HCT116 (cell line): ENCODE data around the gene PSMD3. TPM values are rescaled to one million over a fixed set of nuclear protein-coding genes. Genes with fewer than 3 reads are reported as not detected.

Experiments
- ATAC-seq: fragments of 200-7000 bp; cut with Tn5 transposase; 2 replicates; pipeline ENCODE4 v1.9.1; 2020; ENCODE audit warnings: mild to moderate bottlenecking, moderate library complexity
- BruUV-seq: library from RNA; stranded (reverse); fragments of 400-500 nt; replicated peaks from 2 replicates; lab custom pipeline; 2021; lab: Mats Ljungman, UMichigan
- CTCF ChIA-PET: fragments of 300-600 bp; sonication (Branson Sonifier 250); formaldehyde crosslinking; loops from one replicate; lab custom pipeline; 2021; ENCODE audit warnings: antibody characterized with exemption; lab: Charles Lee
- POLR2A ChIA-PET: fragments of 300-600, 350-600 bp; sonication (Branson Sonifier 250); formaldehyde crosslinking; loops from one replicate; lab custom pipeline; 2021; ENCODE audit warnings: antibody characterized with exemption; lab: Charles Lee
- RAD21 ChIA-PET, 2 experiments: fragments of 300-600 bp; sonication (Branson Sonifier 250); formaldehyde crosslinking; loops; one replicate each; lab custom pipeline; 2023; ENCODE audit warnings: low total read pairs in 2 of 2; ENCODE audit not compliant: uncharacterized antibody in 2 of 2, unreplicated experiment in 2 of 2, low non-redundant PET in 1 of 2; lab: Charles Lee
- DNase-seq: peaks from one replicate; pipeline ENCODE4 v3.0.0-alpha.2; 2010; ENCODE audit warnings: low read depth, low spot score
- H2AFZ ChIP-seq: fragments of 200-600 bp; shearing (Covaris generic), sonication (generic); 2 replicates; pipeline ENCODE4 v1.6.1; 2017; ENCODE audit warnings: low read depth, mixed run types, mixed read lengths, antibody characterized with exemption, low read length; ENCODE audit not compliant: poor library complexity, severe bottlenecking
- H3K27ac ChIP-seq: 2 replicates; pipeline ENCODE4 v1.5.1; 2012; ENCODE audit warnings: low read depth, low read length
- H3K27me3 ChIP-seq: fragments of 200-600 bp; sonication (generic); 2 replicates; pipeline ENCODE4 v1.6.1; 2016; ENCODE audit warnings: mixed run types, low read length, mixed read lengths; ENCODE audit not compliant: insufficient read depth
- H3K36me3 ChIP-seq, 2 experiments: fragments of 200-500 bp in 1 of 2; fragments of 200-600 bp in 1 of 2; sonication (Bioruptor generic) in 1 of 2; sonication (generic) in 1 of 2; 2 replicates each; pipeline versions ENCODE4 v1.5.1 to v1.6.1; 2014 to 2016; ENCODE audit warnings: low read length in 2 of 2, inconsistent platforms in 1 of 2, mixed read lengths in 1 of 2, mixed run types in 1 of 2; ENCODE audit not compliant: insufficient read depth in 2 of 2, control insufficient read depth in 1 of 2
- H3K4me1 ChIP-seq, 2 experiments: fragments of 200-600 bp in 1 of 2; sonication (generic) in 1 of 2; 2 replicates each; pipeline versions ENCODE4 v1.5.1 to v1.6.1; 2012 to 2017; ENCODE audit warnings: low read length in 2 of 2, inconsistent platforms in 1 of 2, mild to moderate bottlenecking in 1 of 2, mixed read lengths in 1 of 2, mixed run types in 1 of 2, moderate library complexity in 1 of 2; ENCODE audit not compliant: insufficient read depth in 2 of 2, control insufficient read depth in 1 of 2
- H3K4me2 ChIP-seq: fragments of 200-600 bp; sonication (generic); 2 replicates; pipeline ENCODE4 v1.6.1; 2017; ENCODE audit warnings: mixed run types, low read length, mixed read lengths
- H3K4me3 ChIP-seq, 2 experiments: fragments of 200-600 bp in 1 of 2; sonication (generic) in 1 of 2; replicated peaks in 1 of 2; 2 replicates each; pipeline ENCODE4 v1.5.1; 2011 to 2016; ENCODE audit warnings: low read length in 2 of 2, control low read depth in 1 of 2, low read depth in 1 of 2, mild to moderate bottlenecking in 1 of 2, mixed read lengths in 1 of 2, mixed run types in 1 of 2
- H3K79me2 ChIP-seq: fragments of 200-600 bp; sonication (generic); 2 replicates; pipeline ENCODE4 v1.6.1; 2017; ENCODE audit warnings: mild to moderate bottlenecking, mixed run types, low read length, moderate library complexity, mixed read lengths; ENCODE audit not compliant: insufficient read depth
- H3K9ac ChIP-seq: fragments of 200-600 bp; sonication (generic); 2 replicates; pipeline ENCODE4 v1.6.1; 2016; ENCODE audit warnings: low read length, mixed read lengths
- H3K9me2 ChIP-seq: fragments of 200-600 bp; sonication (generic), shearing (Covaris generic); 2 replicates; pipeline ENCODE4 v1.6.1; 2017; ENCODE audit warnings: mixed run types, mild to moderate bottlenecking, moderate library complexity; ENCODE audit not compliant: insufficient read depth
- H3K9me3 ChIP-seq, 2 experiments: fragments of 200-500 bp in 1 of 2; fragments of 200-600 bp in 1 of 2; sonication (Bioruptor generic) in 1 of 2; sonication (generic) in 1 of 2; 2 replicates each; pipeline ENCODE4 v1.6.1; 2014 to 2017; ENCODE audit warnings: low read length in 2 of 2, mixed read lengths in 2 of 2, inconsistent platforms in 1 of 2, low read depth in 1 of 2, mild to moderate bottlenecking in 1 of 2, mixed run types in 1 of 2, moderate library complexity in 1 of 2; ENCODE audit not compliant: control insufficient read depth in 1 of 2, insufficient read depth in 1 of 2
- H4K20me1 ChIP-seq: fragments of 200-600 bp; sonication (generic), shearing (Covaris generic); 2 replicates; pipeline ENCODE4 v1.6.1; 2017; ENCODE audit warnings: mixed run types, mild to moderate bottlenecking, moderate library complexity; ENCODE audit not compliant: insufficient read depth
- CBX3 ChIP-seq: IDR thresholded peaks from 2 replicates; pipeline ENCODE4 v1.6.1; 2012; ENCODE audit warnings: low read depth
- CEBPB ChIP-seq: IDR thresholded peaks from 2 replicates; pipeline ENCODE4 v1.6.1; 2012; ENCODE audit warnings: low read depth
- EGR1 ChIP-seq: IDR thresholded peaks from 2 replicates; pipeline ENCODE4 v1.6.1; 2012; ENCODE audit warnings: low read depth
- EZH2phosphoT487 ChIP-seq: fragments of 200-600 bp; IDR thresholded peaks from 2 replicates; pipeline ENCODE4 v1.6.1; 2018; ENCODE audit warnings: antibody characterized with exemption, borderline replicate concordance
- FOSL1 ChIP-seq: IDR thresholded peaks from 2 replicates; pipeline ENCODE4 v1.6.1; 2012; ENCODE audit warnings: low read depth
- POLR2A ChIP-seq: IDR thresholded peaks from 2 replicates; pipeline ENCODE4 v1.7.0; 2011; ENCODE audit warnings: borderline replicate concordance; ENCODE audit not compliant: insufficient read depth, insufficient read length; ENCODE audit errors: extremely low read depth
- POLR2AphosphoS5 ChIP-seq: IDR thresholded peaks from 2 replicates; pipeline ENCODE4 v1.6.1; 2011; ENCODE audit warnings: mild to moderate bottlenecking, low read depth, low read length, moderate library complexity
- RAD21 ChIP-seq: IDR thresholded peaks from 2 replicates; pipeline ENCODE4 v1.6.1; 2012; ENCODE audit warnings: low read depth, mild to moderate bottlenecking
- SP1 ChIP-seq: IDR thresholded peaks from 2 replicates; pipeline ENCODE4 v1.6.1; 2012; ENCODE audit warnings: low read depth
- TCF7L2 ChIP-seq: IDR thresholded peaks from 2 replicates; pipeline ENCODE4 v1.7.0; 2011; ENCODE audit warnings: borderline replicate concordance, inconsistent platforms; ENCODE audit not compliant: insufficient read depth, insufficient read length; ENCODE audit errors: extremely low read depth
- ZFX ChIP-seq: fragments of 450-650 bp; IDR thresholded peaks from 2 replicates; pipeline ENCODE4 v1.6.1; 2017
- ZNF274 ChIP-seq: fragments of 200-500 bp; sonication (Bioruptor generic); IDR thresholded peaks from 2 replicates; pipeline ENCODE4 v1.6.1; 2014; ENCODE audit warnings: mild to moderate bottlenecking, low read depth, low read length, inconsistent platforms
- intact Hi-C: fragments of 100-400 bp; cut with micrococcal nuclease; formaldehyde crosslinking; loops from 2 replicates; pipeline ENCODE4 v1.10.0; 2022
- total RNA-seq: library from RNA; stranded (reverse); gene quantifications from one replicate; pipeline ENCODE4 v1.2.1, GENCODE V29; 2021; ENCODE audit not compliant: unreplicated experiment
- TF ChIP-seq, protein P1 (sequence below): IDR thresholded peaks from 2 replicates; pipeline ENCODE4 v1.6.1; 2012
- TF ChIP-seq, protein P2 (sequence below), 3 experiments: fragments of 200-600 bp in 1 of 3; sonication (generic) in 1 of 3; IDR thresholded peaks in 2 of 3; conservative IDR thresholded peaks in 1 of 3; 2 replicates each; pipeline ENCODE4 v1.5.1; 2012 to 2017; ENCODE audit warnings: low read depth in 2 of 3, low read length in 2 of 3, antibody characterized with exemption in 1 of 3, borderline replicate concordance in 1 of 3, control low read depth in 1 of 3, mild to moderate bottlenecking in 1 of 3, mixed read lengths in 1 of 3, mixed run types in 1 of 3, moderate library complexity in 1 of 3; ENCODE audit not compliant: insufficient read depth in 1 of 3
- TF ChIP-seq, protein P3 (sequence below): IDR thresholded peaks from 2 replicates; pipeline ENCODE4 v1.6.1; 2012

PSMD3 gene
- total RNA-seq, 1 experiment from 2014 or later, result 152 TPM

DNA sequence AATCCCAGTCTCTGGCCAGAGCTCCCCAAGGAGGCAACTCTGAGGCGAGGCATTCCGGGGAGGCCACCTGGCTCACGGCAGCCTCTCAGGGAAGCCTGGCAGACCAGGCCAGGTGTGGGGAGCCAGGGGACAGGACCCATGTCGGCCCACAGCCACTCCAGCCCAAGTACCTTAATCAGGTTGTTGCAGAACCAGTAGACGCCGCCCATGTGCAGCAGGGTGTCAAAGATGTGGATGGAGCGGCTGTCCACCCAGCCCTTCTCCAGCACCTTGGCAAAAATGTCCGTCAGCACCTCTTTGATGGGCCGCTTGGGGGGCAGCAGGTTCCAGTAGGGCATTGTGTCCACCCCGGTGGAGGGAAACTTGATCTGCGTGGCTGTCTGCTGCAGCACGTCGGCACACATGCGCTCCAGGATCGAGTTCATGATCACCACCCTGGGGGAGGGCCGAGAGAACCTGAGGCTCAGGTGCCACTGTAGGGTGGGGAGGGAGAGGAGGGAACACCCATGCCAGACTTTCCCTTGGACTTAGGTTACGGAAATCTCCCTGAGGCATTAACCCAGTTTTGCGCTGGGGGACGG lies 42.4 kb downstream of the PSMD3 start (continued):
- no peak for TF ChIP-seq POLR2AphosphoS5
- no peak for TF ChIP-seq ZNF274

DNA sequence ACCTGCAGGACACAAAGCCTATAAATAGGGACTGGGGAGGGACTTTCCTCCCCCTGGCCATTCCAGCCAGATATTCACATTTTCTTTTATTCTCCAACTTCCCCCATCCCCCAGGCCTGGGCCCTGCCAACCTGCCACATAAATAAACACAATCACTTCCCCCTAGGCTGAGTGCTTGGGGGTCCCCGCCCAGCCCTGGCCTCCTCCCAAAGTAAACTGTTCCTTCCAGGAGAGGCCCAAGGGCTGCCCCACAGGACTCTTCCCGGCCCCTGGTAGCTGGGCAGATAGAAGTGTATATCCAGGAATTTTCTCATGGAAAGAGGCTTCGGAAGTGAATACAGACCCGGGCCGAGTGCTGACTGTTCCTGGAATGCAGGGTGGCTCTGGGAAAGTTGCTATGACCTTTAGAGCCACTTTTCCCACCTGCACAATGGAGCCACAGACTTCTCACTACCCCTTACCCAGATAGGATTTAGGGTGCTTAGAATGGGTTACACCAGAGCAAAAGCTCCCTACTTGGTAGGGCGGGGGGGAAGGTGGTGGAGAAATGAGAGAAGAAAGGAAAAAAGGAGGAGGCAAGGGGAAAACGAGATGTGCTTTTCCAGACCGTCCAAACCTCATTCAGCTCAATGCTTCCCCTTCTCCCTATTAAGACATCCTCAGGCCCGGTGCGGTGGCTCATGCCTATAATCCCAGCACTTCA lies 43.1 kb downstream of the PSMD3 start:
- Histone ChIP-seq H3K9ac (no peak overlapping the region), H3K4me3 (no peak overlapping the region), H3K9me2 (no peaks in the 10 kb centered on the region), H3K27ac (no peak overlapping the region), H3K9me3 (no peaks in the 10 kb centered on the region), H3K27me3 (no peaks in the 10 kb centered on the region), H4K20me1 (no peaks in the 10 kb centered on the region), H3K4me1 (peaks cover 2 to 22% of the 10 kb centered on the region in 2 experiments; a peak in 2 of 4 replicates), H3K36me3 (peaks cover 14 to 44% of the 10 kb centered on the region in 2 experiments; a peak in 3 of 4 replicates), H3K4me2 (no peak overlapping the region), H3K79me2 (no peaks in the 10 kb centered on the region), H2AFZ (no peak overlapping the region)
- no peak for DNase-seq
- BruUV-seq, result no TSS peak
- ChIA-PET POLR2A (interaction anchor here (1.3 kb wide), 1 partner anchor 82 kb away, joined by 3 read pairs; no protein-coding TSS in a partner anchor), CTCF (no interaction called here), RAD21 (no interaction called here)
- ATAC-seq, result no peak
- intact Hi-C loops, result no loop called here
- no peak for TF ChIP-seq CBX3

DNA sequence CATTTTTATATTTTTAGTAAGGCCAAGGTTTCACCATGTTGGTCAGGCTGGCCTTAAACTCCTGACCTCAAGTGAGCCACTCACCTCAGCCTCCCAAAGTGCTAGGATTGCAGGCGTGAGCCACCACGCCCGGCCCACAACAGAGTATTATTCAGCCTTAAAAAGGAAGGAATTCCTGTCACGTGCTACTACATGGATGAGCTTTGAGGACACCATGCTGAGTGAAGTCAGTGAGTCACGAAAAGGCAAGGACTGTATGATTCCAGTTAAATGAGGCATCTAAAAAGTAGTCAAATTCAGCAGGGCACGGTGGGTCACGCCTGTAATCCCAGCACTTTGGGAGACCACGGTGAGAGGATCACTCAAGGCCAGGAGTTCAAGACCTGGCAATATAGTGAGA lies 44.3 kb downstream of the PSMD3 start:
- intact Hi-C loops, result loop anchor here (5.0 kb wide), 1 partner anchor 62 kb away; no protein-coding TSS in a partner anchor
- Histone ChIP-seq H3K9me3 (no peaks in the 10 kb centered on the region), H3K4me2 (no peak overlapping the region), H3K36me3 (peaks cover 15 to 44% of the 10 kb centered on the region in 2 experiments; a peak in 3 of 4 replicates), H3K27ac (no peak overlapping the region), H3K9ac (no peak overlapping the region), H4K20me1 (no peaks in the 10 kb centered on the region), H3K79me2 (no peaks in the 10 kb centered on the region), H3K27me3 (no peaks in the 10 kb centered on the region), H3K9me2 (no peaks in the 10 kb centered on the region), H3K4me1 (peaks cover 2 to 22% of the 10 kb centered on the region in 2 experiments; a peak in 2 of 4 replicates), H2AFZ (no peak overlapping the region), H3K4me3 (no peak overlapping the region)
- no peak for TF ChIP-seq FOSL1
- TF ChIP-seq, protein P1, sequence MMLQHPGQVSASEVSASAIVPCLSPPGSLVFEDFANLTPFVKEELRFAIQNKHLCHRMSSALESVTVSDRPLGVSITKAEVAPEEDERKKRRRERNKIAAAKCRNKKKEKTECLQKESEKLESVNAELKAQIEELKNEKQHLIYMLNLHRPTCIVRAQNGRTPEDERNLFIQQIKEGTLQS, result no peak
- no peak for TF ChIP-seq POLR2A
- TF ChIP-seq, protein P2, sequence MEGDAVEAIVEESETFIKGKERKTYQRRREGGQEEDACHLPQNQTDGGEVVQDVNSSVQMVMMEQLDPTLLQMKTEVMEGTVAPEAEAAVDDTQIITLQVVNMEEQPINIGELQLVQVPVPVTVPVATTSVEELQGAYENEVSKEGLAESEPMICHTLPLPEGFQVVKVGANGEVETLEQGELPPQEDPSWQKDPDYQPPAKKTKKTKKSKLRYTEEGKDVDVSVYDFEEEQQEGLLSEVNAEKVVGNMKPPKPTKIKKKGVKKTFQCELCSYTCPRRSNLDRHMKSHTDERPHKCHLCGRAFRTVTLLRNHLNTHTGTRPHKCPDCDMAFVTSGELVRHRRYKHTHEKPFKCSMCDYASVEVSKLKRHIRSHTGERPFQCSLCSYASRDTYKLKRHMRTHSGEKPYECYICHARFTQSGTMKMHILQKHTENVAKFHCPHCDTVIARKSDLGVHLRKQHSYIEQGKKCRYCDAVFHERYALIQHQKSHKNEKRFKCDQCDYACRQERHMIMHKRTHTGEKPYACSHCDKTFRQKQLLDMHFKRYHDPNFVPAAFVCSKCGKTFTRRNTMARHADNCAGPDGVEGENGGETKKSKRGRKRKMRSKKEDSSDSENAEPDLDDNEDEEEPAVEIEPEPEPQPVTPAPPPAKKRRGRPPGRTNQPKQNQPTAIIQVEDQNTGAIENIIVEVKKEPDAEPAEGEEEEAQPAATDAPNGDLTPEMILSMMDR (IDR thresholded peaks at IDR 0.05 in 2 of 3, conservative IDR thresholded peaks at IDR 0.05 in 1 of 3; ENCODE audit: borderline replicate concordance in 1 of 3, insufficient read depth in 1 of 3, low read depth in 2 of 3, low read length in 2 of 3), result no peak
- TF ChIP-seq CEBPB, result no peak
- no peak for TF ChIP-seq EGR1
- no peak for TF ChIP-seq SP1
- TF ChIP-seq, protein P3, sequence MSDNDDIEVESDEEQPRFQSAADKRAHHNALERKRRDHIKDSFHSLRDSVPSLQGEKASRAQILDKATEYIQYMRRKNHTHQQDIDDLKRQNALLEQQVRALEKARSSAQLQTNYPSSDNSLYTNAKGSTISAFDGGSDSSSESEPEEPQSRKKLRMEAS, result no peak
- no peak for TF ChIP-seq TCF7L2
- no peak for TF ChIP-seq RAD21
- TF ChIP-seq EZH2phosphoT487, result no peak
- TF ChIP-seq ZFX, result no peak
- RAD21 ChIA-PET, result no interaction called here
- POLR2A ChIA-PET, result interaction anchor here (1.3 to 1.4 kb wide), 2 partner anchors 9 to 81 kb away, joined by 3 read pairs; partner anchors contain the start of gene CSF3
- no peak for DNase-seq
- BruUV-seq, result no TSS peak
- CTCF ChIA-PET, result interaction anchor here (1.0 kb wide), 1 partner anchor 10 kb away, joined by 3 read pairs; no protein-coding TSS in a partner anchor
- no peak for ATAC-seq
